Measurements from ENCODE around the gene PTGES.

PTGES gene

DNA sequence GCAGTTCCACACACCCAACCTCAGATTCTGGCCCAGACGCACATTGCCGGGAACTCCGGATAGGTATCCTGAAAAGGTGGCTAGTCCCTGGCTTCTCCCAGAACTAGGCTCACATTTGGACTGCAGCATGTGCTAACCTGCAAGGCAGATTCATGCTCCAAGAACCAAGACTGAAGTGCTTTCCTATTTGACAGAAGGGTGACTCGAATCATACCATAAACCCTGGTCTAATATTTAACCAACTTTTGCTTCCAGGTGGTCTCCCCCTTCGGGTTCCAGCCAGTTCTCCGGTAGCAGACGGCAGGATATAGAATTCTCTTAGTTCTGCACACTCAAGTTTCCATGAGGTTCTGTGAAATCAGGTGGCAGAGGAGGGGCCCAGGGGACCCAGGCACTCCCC lies 7.6 kb downstream of the PTGES start:
- no peak for DNase-seq (ENCODE audit: low read depth)

DNA sequence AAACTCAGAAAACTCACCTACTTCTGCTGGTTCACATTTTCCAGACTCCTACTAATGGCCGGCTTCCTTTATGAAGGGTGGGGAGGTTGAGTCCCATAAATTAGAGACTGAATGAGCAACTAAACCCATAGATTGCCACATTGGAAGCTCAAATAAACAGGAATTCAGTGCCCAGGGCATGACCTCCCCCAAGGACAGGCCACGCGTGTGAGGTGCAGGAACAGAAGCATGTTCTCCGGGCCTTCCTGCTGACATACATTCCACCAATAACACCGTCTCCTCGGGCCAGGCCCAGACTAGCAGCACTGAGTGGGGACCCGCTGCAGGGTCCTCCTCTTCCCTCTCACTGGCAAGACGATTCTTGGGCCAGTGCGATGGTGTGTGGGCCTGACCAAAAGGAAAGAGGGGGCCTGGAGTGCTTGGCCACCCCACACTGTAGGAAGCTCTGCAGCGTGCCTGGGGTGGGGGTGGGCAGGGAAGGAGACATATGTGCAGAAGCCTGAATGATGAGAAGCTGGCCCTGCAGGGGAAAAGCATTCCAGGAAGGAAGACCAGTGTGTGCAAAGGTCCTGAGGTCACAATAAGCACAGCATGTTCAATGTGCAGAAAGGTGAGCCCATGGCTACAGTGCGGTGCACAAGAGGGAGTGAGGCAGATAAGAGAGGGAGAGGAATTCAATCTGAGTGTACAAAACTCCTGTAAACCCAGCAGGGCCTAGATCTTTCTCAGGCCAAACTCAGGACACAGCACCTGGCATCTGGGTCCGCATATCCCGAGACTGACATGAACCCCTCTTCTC lies 12.0 kb downstream of the PTGES start:
- DNase-seq (ENCODE audit: low read depth), result no peak

DNA sequence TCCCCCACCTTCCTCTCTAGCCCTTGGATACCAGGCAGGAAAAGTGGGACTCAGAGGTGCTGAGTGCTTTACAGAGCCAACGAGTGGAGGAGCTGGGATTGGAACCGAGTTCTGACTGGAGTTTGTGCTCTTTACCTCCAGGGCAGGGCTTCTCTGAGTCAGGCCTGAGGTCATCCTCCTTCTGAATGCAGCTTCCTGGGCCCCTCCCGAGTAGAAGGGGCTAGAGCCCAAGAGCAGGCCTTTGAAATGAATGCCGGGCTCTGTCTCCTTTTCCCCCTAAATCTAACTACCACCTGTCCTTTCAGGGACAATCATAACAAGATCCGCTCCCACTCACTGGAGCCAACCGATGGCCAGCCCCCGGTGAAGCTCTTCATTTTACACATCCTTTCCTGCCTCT lies 12.7 kb downstream of the PTGES start:
- no peak for DNase-seq (ENCODE audit: low read depth)

DNA sequence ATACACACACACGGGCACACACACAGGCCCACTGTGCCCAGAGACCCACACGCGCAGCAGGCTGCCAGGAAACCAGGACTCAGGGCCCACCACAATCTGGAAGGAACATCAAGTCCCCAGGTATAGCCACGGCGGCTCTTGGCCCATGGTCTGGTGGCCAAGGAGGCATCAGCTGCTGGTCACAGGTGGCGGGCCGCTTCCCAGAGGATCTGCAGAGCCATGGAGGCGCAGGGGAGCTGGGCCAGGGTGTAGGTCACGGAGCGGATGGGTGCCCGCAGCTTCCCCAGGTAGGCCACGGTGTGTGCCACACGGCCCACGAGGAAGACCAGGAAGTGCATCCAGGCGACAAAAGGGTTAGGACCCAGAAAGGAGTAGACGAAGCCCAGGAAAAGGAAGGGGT lies 13.4 kb downstream of the PTGES start:
- DNase-seq (ENCODE audit: low read depth), result no peak

DNA sequence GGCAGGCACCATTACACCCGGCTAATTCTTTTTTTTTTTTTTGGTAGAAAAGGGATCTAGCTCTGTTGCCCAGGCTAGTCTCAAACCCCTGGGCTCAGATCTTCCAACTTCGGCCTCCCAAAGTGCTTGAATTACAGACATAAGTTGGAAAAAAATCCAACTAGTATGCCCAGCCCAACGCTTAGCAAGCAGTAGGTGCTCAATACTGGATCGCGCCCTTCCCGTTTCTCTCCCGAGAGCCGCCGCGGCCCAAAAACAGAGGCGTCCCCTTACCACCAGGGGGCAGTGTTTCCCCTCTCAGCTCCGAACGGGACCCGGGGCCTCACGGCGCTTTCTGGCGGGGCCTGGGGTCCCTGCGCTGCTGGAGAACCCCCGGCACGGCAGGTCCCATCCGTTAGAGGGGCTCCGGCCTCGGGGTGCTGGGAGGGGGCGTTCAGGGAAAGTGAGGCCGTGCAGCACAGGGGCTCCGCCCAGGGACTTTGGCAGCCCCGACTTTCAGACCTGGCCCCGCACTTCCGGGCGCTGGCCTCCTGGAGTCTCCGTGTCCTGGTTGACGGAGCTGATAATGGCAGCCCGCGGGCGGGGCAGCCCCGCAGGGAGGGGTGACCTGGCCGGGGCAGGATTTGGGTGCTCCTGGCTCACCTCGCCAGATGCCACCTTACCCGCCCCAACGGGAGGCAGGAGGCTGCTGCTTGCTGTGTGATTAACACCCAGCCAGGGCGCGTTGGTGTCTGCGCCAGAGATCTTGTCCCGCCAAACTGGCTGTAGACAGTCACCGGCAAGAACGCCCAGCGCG lies 15.2 kb downstream of the PTGES start:
- peak; percentile 42 for DNase-seq (ENCODE audit: low read depth)

DNA sequence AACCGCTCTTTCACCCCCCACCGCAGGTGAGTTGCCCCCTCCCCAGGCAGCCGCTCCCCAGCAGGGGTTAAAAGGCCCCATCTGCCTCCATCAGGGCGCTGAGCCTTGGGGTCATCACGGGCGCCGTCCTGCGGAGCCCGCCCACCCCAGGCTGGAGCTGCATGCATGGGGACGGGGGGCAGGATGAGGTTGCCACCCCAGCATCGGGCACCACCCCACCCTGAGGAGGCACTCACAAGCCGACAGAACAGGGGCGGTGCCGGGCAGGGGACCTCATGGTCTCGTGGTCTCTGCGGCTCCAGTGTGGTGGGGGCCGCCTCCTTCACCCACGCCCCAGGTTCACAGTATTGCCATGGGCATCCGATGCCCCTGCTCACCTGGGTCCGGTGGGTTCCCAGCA lies 16.5 kb downstream of the PTGES start:
- DNase-seq (ENCODE audit: low read depth), result no peak

DNA sequence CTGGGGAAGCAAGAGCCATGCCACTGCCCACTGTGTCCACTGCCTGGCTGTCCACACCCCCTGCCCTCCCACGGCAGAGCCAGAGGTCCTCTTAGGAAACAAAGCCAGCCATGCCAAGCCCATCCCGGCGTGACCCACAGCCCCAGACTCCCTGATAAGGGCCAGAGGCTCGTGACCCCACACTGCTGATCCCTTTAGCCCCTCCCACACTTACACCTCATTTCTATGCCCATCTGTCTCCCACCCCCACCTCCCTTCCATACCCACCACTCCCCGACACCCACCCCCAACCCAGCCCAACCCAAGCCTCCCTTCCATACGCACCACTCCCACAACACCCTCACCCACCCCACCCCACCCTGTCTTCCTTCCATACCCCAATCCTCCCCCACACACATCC lies 17.3 kb downstream of the PTGES start:
- DNase-seq (ENCODE audit: low read depth), result no peak

DNA sequence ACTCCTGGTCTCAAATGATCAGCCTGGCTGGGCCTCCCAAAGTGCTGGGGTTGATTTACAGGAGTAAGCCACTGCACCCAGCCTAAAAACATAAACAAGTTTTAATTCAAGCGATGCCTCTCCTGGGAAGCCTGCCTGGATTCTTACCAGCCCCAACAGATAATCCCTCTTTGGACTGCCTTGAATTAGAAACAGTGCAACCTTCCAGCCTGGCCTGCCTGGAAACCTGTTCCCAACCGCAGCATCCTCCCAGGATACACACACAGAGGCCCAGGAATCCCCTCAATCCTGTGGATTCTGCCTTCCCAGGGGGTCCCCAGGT lies 19.2 kb downstream of the PTGES start:
- DNase-seq (ENCODE audit: low read depth), result no peak

DNA sequence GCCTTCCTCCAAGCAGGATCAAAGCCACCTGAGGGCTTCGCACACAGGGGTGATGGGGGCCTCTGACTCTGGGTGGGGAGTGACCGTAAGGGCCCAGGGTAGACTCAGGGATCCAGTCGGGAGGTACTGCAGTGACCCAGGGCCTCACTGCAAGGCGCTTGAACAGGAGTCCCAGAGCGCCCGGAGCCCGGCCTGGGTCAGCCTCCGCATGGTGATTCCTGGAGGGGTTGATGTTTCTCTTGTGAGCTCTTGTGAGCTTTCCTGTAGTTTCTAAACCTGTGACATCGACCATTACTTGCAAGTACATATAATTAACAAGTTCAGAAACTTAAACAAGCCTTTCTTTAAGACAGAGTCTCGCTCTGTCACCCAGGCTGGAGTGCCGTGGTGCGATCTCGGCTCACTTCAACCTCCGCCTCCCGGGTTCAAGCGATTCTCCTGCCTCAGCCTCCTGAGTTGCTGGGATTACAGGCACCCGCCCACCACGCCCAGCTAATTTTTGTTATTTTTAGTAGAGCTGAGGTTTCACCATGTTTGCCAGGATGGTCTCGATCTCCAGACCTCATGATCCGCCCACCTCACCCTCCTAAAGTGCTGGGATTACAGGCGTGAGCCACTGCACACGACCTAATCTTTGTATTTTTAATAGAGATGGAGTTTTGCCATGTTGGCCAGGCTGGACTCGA lies 19.8 kb downstream of the PTGES start:
- no peak for DNase-seq (ENCODE audit: low read depth)

DNA sequence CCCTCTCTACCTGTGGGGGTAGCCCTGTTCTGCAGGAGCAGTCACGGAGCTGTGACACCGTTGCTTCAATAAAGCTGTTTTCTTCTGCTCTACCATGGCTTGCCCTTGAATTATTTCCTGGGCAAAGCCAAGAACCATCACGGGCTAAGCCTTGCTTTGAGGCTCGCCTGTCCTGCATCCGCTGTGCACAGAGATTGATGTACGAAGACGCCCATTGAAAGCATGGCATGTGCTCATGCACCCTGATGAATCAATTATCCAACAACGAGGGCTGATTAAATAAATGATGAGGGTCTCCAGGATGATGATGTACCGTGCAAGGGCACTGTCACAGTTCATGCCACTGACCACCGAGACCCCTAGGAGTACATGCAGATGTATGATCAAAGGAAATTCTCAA lies 20.7 kb downstream of the PTGES start:
- DNase-seq (ENCODE audit: low read depth), result no peak

DNA sequence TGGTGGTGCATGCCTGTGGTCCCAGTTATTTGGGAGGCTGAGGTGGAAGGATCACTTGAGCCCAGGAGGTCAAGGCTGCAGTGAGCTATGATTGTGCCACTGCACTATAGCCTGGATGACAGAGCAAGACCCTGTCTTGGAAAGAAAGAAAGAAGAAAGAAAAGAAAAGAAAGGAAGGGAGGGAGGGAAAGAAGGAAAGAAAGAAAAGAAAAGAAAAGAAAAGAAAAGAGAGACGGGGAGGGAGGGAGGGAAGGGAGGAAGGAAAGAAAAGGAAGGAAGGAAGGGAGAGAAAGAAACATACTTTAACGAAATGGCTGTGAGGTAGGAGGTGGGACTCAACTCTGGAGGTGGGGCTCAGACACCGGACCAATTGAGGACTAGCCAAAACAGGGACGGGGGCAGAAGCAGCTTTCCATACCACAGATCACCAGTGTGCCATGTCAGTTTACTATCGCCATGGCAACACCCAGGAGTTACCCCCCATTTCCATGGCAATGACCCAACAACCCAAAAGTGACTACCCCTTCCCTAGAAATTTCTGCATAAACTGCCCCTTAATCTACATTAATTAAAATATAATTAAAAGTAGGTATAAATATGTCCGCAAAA lies 21.3 kb downstream of the PTGES start:
- no peak for DNase-seq (ENCODE audit: low read depth)

DNA sequence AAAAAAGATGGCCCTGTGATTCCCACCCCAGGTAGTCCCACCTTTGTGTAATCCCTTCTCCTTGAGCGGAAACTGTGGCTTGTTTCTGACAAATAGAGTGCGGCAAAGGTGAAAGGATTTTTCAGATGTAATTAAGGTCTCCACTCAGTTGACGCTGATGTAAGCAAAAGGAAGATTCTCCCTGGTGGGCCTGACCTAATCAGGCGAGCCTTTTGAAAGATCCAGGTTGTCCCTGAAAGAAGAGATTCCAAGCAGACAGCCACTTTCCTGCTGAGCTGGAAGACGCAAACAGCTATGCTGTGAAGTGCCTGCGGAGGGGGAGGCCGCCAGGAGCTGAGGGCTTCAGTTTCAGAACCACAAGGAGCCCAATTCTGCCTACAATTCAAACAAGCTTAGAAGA lies 24.1 kb downstream of the PTGES start:
- DNase-seq (ENCODE audit: low read depth), result no peak

DNA sequence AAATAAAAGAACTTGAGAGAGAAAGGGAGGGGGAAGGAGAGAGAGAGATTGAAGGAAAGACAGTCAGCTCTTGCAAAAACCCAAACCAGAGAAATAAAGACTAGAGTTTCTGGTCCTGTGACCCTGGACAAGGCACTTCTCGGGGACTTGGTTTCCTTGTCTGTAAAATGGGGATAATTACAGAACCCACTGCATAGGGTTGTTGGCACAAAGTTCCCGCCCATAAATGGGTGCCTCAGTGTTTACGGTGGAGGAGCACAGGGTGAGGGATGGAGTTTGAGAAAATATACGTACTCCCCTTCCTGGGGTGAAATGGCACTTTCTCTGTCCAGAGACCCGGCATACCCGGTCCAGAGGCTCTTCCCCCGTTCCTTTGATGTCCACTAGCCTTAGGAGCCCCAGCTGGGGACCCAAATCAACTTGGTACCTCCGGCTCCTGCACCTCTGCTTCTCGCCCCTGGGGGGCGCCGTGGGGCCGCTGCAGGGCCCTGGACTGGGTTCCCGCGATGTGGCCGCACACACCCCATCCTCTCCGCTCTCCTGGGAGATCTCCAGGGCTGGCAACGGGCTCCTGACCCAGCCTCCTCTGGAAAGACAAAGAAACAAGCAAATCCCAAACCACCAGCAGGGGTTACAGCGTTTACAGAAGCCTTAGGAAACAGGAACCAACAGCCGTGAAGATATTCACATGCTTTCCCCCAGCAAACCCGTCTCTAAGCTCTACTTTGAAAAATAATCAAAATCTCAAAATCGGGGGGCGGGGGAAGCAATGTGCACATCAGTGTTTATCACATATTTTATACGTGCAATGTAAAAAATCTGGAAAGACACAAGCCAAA lies 26.3 kb downstream of the PTGES start:
- peak; percentile 70 for DNase-seq (ENCODE audit: low read depth)

DNA sequence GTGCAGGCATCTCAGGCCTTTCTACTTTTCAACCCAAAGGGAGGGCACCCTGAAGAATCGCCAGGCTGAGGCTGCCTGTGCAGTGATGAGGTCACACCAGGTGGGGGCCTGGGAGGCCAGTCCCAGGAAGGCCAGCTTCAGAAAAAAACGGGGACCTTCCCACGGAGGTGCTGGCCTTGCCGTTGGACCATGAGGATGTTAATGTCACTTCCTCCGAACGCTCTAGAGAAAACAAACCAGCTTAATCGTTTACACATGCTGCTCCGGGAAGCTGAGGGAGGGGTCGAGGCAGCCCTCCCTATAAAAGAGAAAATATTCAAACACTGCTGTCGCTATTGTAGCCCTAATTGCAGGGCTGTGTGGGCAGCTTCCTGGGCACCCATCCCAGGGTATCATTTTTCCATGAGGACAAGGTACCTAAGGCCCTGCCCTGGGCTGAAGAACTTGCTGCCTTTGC lies 27.0 kb downstream of the PTGES start:
- DNase-seq (ENCODE audit: low read depth), result no peak

DNA sequence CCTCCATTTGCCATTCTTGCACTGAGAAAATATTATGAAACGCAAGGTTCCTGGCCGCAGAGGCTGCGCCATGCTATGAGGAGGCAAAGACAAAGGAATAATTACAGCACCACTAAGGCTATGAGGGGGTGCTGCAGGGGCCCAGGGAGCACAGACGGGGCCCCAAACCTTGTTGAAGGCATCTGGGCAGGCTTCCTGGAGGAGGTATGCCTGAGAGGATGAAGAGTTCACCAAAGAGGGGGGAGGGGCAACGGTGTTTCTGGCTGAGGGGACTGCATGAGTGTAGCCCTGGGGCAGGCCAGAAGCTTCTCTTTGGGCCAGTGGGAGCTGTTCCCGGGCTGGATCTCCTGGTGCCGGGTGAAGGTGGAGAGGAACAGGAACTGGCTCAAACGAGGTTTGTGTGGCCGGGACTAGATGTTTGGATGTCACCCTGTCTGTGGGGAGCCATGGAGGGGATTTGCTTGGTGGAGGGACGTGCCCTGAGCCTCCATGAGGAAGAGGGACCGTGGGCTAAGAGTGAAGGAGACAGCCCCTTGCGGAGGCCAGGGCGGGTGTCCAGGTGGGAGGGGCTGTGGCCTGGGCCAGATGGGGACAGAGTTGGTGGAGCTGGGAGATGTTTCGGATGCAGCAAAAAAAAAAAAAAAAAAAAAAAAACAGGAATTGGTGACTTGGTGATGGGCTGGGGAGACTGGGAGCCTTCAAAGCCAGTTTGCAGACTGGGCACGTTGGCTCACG lies 28.2 kb downstream of the PTGES start:
- no peak for DNase-seq (ENCODE audit: low read depth)

DNA sequence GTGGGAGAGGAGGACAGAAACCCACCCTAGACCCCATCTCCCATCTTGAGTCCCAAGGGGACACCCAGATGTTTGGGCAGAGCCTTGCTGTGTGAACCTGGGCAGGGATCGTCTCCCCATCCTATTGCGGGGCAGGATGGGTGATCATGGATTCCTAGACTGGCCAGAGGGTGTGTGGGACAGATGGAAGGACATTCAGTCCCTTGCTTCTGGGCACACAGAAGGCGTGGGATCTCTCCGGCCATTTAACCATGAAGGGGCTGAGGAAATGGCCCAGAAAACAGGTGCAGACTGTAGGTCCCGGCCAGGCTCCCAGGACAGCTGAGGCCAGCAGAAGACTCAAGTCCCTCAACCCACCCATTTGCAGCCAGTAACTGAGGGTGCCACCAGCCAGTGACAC lies 29.9 kb downstream of the PTGES start:
- no peak for DNase-seq (ENCODE audit: low read depth)

DNA sequence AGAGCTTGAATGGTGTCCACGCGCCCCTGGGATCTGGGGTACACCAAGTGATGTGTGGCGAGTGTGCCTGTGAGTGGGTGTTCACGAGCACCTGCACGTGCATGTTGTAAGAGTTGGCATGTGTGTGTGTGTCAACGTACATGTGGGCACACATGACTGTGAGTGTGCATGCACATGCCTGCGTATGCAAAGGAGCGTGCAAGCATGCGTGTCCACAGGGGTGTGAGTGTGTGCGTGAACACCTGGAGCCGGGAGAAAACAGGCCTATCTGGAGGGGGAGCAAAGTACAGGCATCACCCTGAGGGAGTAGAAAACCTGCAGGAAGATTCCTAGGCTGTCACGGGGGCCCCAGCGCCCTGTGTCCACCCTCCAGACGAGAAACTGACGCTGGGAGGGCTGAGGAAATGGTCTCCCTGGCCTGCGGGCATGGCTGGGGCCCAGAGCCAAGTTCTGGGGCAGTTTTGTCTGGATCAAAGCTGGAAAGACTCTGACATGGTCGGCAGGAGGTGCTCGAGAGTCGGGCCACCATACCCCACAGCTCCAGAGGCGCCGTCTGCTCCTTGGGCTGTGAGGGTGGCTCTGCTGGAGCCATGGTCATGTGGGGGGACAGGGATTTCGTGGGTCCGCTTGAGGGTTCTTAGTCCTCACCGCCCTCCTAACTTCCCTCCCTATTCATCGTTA lies 31.8 kb downstream of the PTGES start:
- DNase-seq (ENCODE audit: low read depth), result no peak

DNA sequence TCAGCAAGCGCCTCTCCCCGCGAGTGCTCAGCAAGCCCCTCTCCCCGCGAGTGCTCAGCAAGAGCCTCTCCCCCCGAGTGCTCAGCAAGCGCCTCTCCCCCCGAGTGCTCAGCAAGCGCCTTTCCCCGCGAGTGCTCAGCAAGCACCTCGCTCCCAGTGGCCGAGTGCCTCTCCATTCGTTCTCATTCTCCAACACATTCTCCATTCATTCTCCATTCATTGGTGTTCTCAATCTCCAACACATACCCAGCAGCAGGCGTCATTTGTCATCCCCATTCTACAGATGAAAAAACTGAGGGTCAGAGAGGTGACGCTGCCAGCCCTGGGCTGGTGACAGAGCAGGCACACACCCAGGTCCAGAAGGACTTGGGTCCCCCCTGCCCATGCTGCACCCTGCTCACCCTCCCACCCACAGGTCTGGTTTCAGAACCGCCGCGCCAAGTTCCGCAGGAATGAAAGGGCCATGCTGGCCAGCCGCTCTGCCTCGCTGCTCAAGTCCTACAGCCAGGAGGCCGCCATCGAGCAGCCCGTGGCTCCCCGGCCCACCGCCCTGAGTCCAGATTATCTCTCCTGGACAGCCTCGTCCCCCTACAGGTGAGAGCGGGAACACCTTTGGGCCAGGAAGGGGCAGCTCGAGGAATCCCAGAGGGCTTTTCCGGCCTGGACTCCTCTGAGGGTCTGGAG lies 32.5 kb downstream of the PTGES start:
- DNase-seq (ENCODE audit: low read depth), result no peak

DNA sequence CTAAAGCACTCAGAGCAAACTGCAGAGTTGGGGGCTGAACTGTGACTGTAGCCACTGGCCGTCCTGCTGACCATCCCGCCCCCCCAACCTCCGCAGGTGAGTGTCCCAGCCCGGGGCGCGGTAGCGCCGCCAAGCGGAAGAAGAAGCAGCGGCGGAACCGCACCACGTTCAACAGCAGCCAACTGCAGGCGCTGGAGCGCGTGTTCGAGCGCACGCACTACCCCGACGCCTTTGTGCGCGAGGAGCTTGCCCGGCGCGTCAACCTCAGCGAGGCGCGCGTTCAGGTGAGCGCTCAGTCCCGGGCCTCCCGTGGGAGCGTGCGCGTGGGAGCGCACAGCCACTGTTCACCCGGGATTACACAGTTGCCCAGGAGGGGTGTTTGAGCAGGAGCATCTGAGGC lies 33.7 kb downstream of the PTGES start:
- DNase-seq (ENCODE audit: low read depth), result no peak

DNA sequence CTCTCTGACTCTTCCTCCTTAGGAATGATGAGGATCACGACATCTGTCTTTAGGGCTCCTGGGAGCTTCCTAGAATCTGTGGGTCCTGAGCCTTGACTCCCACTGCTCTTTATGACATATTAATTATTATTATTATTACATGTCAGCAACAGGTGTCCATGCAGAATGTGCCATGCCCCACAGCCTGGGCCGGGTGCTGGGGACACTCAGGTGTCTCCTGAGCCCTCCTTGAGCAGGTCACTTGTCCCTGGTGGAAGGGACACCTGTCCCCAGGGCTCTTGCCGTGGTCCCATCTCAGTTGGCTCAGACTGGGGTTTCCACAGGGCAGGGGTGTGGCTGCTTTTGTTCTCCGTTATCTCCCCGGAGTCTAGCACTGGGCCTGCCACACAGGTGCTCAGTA lies 34.2 kb downstream of the PTGES start:
- no peak for DNase-seq (ENCODE audit: low read depth)
